ENCODE measurements around the gene FCN2. TPM values are rescaled to one million over a fixed set of nuclear protein-coding genes. Genes with fewer than 3 reads are reported as not detected.

Gene FCN2
- polyA plus RNA-seq, 1 donor (not counting 4 experiments of a cell fraction or from before 2014, with no cell fraction given), result not detected

GRCh38 chr9:134889386-134890154 is 9.0 kb downstream of the FCN2 start:
- no peak for TF ChIP-seq CTCF (optimal IDR thresholded peaks at IDR 0.05 in 1 of 3, IDR thresholded peaks at IDR 0.05 in 1 of 3, conservative IDR thresholded peaks at IDR 0.05 in 1 of 3; ENCODE audit: extremely low read depth in 1 of 3, insufficient read depth in 2 of 3, low read length in 3 of 3)
- no peak for TF ChIP-seq EZH2 (IDR thresholded peaks at IDR 0.05; ENCODE audit: low read length)
- H3K9me1 ChIP-seq (ENCODE audit: control insufficient read depth, extremely low read depth, insufficient read depth, low read length), result no peaks in the 10 kb centered on the region
- dilution Hi-C loops (cut with MboI; ENCODE audit: extremely low pct_ligation_motif_present, low sequenced_read_pairs), result no loop called here
- H3K79me2 ChIP-seq (ENCODE audit: control insufficient read depth, insufficient read depth, low read length), result no peaks in the 10 kb centered on the region
- no peaks in the 10 kb centered on the region for H3K4me1 ChIP-seq (ENCODE audit: control insufficient read depth, extremely low read depth, insufficient read depth, low read length)
- no peak overlapping the region for H2AFZ ChIP-seq (ENCODE audit: control insufficient read depth, low read length)
- no peaks in the 10 kb centered on the region for H3K27me3 ChIP-seq (ENCODE audit: control insufficient read depth, extremely low read depth, insufficient read depth, low read length)
- no peaks in the 10 kb centered on the region for H3K9me3 ChIP-seq (ENCODE audit: control insufficient read depth, low read depth, low read length)
- H4K20me1 ChIP-seq (ENCODE audit: control insufficient read depth, extremely low read depth, insufficient read depth, low read length), result no peaks in the 10 kb centered on the region
- H3K9ac ChIP-seq (ENCODE audit: control insufficient read depth, extremely low read depth, insufficient read depth, low read length), result no peak overlapping the region
- no peak overlapping the region for H3K4me2 ChIP-seq (ENCODE audit: control insufficient read depth, extremely low read depth, insufficient read depth, low read depth, low read length)
- DNase-seq (ENCODE audit: low read depth, low spot score) (no peak), FAIRE-seq (no peak)
- H3K4me3 ChIP-seq (ENCODE audit: control insufficient read depth in 2 of 3, extremely low read depth in 1 of 3, insufficient read depth in 2 of 3, low read depth in 1 of 3, low read length in 3 of 3), result no peak overlapping the region
- no peak overlapping the region for H3K27ac ChIP-seq (ENCODE audit: control insufficient read depth, insufficient read depth, low read length)
- H3K36me3 ChIP-seq (ENCODE audit: control insufficient read depth in 2 of 2, extremely low read depth in 1 of 2, insufficient read depth in 2 of 2, low read length in 2 of 2), result no peaks in the 10 kb centered on the region

GRCh38 chr9:134890155-134890495 is 9.5 kb downstream of the FCN2 start:
- Histone ChIP-seq H3K4me2 (ENCODE audit: control insufficient read depth, extremely low read depth, insufficient read depth, low read depth, low read length) (no peak overlapping the region), H3K9me3 (ENCODE audit: control insufficient read depth, low read depth, low read length) (no peaks in the 10 kb centered on the region), H4K20me1 (ENCODE audit: control insufficient read depth, extremely low read depth, insufficient read depth, low read length) (no peaks in the 10 kb centered on the region), H3K9ac (ENCODE audit: control insufficient read depth, extremely low read depth, insufficient read depth, low read length) (no peak overlapping the region), H3K27me3 (ENCODE audit: control insufficient read depth, extremely low read depth, insufficient read depth, low read length) (no peaks in the 10 kb centered on the region), H3K9me1 (ENCODE audit: control insufficient read depth, extremely low read depth, insufficient read depth, low read length) (no peaks in the 10 kb centered on the region), H3K4me3 (ENCODE audit: control insufficient read depth in 2 of 3, extremely low read depth in 1 of 3, insufficient read depth in 2 of 3, low read depth in 1 of 3, low read length in 3 of 3) (no peak overlapping the region), H3K27ac (ENCODE audit: control insufficient read depth, insufficient read depth, low read length) (no peak overlapping the region), H3K4me1 (ENCODE audit: control insufficient read depth, extremely low read depth, insufficient read depth, low read length) (no peaks in the 10 kb centered on the region), H3K36me3 (ENCODE audit: control insufficient read depth in 2 of 2, extremely low read depth in 1 of 2, insufficient read depth in 2 of 2, low read length in 2 of 2) (no peaks in the 10 kb centered on the region), H2AFZ (ENCODE audit: control insufficient read depth, low read length) (no peak overlapping the region), H3K79me2 (ENCODE audit: control insufficient read depth, insufficient read depth, low read length) (no peaks in the 10 kb centered on the region)
- DNase-seq (ENCODE audit: low read depth, low spot score) (no peak), FAIRE-seq (no peak)
- TF ChIP-seq CTCF (optimal IDR thresholded peaks at IDR 0.05 in 1 of 3, IDR thresholded peaks at IDR 0.05 in 1 of 3, conservative IDR thresholded peaks at IDR 0.05 in 1 of 3; ENCODE audit: extremely low read depth in 1 of 3, insufficient read depth in 2 of 3, low read length in 3 of 3), result no peak
- dilution Hi-C loops (cut with MboI; ENCODE audit: extremely low pct_ligation_motif_present, low sequenced_read_pairs), result no loop called here

Data from keratinocyte (primary cell).